Measurements from ENCODE around the gene CEP152.
"Not testable (repeated sequence)": the region's sequence is repeated elsewhere in the genome, so short reads cannot be mapped to it uniquely, and the experiment has no call there.

CEP152 gene

DNA sequence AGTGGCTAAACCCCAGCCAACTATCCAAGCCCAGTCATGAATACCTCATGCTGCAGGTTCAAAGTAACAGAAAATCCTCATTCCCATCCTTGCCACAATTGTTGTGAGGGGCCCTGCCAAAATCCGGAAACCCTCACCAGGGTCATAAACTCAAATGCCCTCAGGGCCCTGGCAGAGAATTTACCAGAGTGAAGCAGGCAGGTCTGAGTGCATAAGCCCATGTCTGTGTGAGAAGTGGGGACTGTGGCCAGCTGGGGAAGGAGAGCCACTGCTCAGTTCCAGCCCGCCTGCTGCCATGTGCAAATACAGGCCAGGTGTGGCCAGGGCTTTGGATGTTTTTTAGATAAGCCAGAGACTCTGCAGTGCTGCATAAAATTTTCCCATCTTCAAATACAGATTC is 7.0 kb downstream of the CEP152 start:
- DNase-seq = no peak

GRCh38 chr15:48802867-48803266 is 8.0 kb downstream of the CEP152 start:
- peak; percentile 14 for DNase-seq

GRCh38 chr15:48802257-48802656 is 8.6 kb downstream of the CEP152 start:
- DNase-seq = no peak

DNA sequence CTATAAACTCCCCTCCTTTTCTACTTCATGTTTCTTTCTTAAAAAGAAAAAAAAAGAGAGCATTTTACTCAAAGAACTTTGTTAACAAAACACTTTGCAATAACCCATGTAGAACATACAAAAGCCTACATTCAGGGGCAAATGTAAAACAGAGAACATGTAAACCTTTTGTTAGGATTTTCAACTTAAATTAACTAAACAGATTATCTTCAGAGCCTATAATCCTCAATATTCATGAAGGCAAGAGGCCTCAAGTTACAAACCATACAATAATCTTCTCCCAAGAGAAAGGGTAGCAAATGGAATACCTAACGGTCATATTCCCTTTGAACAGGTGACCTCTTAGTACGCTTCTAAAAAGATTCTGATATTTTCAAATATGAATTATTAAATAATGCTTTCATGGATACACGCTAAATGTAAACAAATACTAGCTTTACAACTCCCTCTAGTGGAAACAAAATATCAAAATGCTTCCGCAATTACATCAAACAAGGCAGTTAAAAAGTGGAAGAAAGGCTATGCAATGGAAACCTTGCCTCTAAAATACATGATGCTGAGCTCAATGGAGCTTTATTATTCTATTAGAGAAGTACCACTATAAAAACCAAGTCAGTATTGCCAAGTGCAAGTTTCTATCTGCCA is 9.9 kb downstream of the CEP152 start:
- DNase-seq = peak; percentile 85

- DNase-seq = no peak
These were observed 10.6 kb downstream of the CEP152 start for GRCh38 chr15:48800245-48800644.

- DNase-seq = peak; percentile 28
These were observed 12.6 kb downstream of the CEP152 start for GRCh38 chr15:48798319-48798718.

- DNase-seq = peak; percentile 36
These were observed 13.9 kb downstream of the CEP152 start for GRCh38 chr15:48796930-48797329.

DNA sequence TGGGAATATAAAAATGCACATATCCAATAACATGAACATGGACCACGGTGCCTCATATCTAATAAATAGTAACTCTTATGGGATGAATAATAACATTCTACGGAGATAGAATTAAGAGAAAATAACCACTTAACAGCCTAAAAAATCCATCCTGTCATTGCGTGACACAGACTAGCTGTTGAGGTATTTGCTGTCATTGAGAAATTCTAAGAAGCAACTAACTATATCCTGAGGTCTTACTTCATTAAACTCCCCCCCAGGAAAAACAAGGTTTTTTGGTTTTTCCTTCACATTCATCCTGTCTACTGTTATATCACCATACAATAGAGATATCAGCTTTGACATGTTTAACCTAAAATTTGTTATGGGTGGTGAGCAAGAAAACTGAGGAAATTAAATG is 14.3 kb downstream of the CEP152 start:
- DNase-seq = peak; percentile 49

- DNase-seq = peak; percentile 73
These were observed 15.0 kb downstream of the CEP152 start for GRCh38 chr15:48795901-48796300.

DNA sequence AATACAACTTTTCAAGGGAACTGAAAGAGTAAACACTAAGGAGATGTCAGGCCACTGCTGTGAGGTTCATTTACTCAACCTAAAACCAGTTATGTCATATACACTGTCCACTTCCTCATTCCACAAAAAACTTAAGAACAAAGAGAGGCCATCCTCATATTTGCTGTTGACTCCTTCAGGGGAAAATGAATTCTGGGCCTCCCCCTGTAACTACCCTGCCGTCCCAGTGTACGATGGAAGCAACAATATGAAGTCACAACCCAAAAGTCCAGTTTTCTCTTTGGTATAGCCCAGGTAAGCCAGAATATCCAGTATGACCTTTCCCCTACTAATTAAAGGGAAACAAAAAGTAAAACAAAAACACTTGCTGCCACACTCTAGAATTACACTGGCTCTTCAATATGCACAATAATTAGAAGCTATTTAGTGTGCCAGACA is 16.2 kb downstream of the CEP152 start:
- DNase-seq = peak; percentile 88

DNA sequence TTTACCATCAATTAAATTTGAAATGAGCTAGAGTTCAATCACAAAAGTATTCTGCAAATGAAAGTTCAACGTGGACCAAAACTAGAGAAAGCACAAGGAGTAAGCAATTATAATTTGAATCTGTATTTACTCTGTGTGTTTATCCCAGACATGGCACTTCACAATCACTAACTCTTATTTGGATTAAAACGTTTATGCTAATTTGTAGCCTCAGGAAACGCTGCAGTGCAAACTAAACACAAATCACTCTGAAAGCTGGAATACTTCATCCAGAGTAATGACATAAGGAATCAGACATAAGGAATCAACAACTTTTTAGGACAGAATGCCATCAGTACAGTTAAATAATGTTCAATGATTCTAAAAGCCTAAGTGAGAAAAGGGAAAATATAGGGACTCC is 18.5 kb downstream of the CEP152 start:
- DNase-seq = no peak

- DNase-seq = not testable (repeated sequence)
These were observed 20.3 kb downstream of the CEP152 start for GRCh38 chr15:48790466-48791115.

- DNase-seq = no peak
These were observed 25.2 kb downstream of the CEP152 start for GRCh38 chr15:48785712-48786111.

GRCh38 chr15:48785195-48785594 is 25.7 kb downstream of the CEP152 start:
- DNase-seq = no peak

DNA sequence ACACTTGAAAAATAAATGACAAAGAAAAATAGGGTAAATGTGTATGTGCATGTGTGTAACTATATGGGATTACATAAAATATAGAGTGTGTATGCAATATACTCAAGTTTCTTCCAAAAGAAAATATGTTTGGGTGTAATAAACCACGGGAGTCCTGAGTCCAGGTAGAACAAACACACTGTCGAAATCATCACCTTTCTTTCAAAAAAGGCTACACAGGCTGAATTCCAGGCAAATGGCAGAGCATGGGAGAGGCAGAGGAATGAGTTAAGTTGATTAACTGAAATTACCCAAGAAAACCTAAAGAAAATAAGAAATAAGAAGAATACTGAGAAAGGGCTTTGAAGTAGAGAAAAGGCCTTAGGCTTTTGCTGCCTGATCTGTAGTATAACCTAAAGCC is 26.1 kb downstream of the CEP152 start:
- DNase-seq = no peak

DNA sequence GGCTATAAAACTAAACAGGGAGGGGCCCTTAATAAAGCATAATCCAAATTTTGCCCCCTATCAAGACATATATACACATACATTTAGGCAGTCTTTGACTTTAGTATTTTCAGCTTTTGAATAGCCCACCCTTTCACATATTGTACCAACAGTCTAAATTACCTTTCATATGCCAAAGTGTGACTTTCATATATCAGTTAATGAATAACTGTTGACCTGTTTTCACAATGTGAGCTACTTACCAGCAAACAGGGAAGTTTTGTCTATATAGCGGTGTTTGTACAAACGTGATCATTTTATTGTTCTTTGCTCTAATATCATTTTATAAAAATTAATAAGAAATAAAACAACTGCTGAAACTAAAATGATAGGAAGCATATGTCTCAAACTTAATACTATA is 28.0 kb downstream of the CEP152 start:
- no peak for DNase-seq

- DNase-seq = no peak
These were observed 29.3 kb downstream of the CEP152 start for GRCh38 chr15:48781481-48782081.

- no peak for DNase-seq
These were observed 29.9 kb downstream of the CEP152 start for GRCh38 chr15:48781017-48781416.

DNA sequence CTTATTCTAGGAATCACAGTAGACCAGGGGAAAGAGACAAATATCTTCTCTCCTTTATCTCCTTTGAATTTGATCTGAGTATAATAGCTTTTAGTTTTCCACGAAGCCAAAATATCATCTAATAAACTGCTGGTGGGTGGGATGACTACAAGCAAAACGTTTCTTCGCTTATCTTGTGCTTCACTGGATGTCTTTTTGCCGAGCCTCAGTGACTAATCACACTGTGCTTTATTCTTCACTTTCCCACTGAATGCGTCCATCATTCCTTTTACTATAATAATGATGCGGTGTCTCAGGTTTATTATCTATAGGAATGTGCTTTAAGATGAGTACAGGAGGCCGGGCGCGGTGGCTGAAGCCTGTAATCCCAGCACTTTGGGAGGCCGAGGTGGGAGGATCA is 32.5 kb downstream of the CEP152 start:
- no peak for DNase-seq

DNA sequence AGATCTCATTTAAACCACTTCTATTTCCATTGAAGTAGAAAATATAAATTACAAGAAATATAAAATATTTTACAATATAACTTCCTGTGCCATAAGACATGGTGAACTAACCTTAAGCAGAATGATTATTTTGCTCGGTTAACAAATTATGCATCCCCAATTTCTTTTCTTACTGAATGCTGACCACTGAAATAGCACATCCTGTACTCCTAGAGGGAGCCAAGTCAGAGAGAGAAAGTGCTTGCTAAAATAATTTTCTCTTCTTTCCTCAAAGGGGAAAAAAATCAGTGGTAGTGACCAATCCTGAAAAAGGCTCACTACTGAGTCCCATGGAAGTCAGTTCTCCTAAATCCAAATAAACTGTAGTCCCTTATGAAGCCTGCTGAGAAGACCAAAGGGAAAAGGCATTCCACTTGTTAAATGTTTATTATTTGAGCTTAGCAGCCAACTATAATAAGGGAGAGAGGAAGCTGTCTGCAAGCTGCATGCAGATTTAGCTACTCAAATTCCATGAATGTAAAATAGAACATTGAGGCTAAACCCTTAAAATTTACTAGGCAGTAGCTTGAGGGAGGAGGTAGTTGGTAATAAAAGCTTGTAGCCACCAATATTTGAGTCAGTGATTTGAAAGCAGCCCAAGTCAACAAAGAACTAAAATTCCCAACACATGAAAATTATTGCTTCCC is 33.1 kb downstream of the CEP152 start:
- DNase-seq = no peak

- DNase-seq = no peak
These were observed 35.3 kb downstream of the CEP152 start for GRCh38 chr15:48775546-48775945.

- DNase-seq = no peak
These were observed 36.4 kb downstream of the CEP152 start for GRCh38 chr15:48774484-48774883.

DNA sequence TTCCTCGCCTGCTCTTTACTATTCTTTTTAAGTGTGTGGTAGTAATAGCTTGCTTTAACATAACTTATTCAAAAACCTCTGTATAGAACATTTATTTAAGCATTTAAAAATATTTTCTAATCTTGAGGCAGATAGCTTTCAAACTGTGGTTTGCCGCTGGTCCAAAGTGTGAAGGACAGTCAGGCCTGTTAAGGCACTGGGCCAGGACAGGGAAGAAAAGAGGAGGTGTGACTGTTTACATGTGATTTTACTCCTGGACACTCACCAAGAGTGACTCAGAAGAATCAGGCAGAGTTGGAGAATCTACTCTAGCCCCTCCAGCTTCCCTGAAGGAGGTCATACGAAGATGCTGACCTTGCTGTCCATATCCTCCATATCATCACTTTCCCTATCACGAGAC is 44.7 kb downstream of the CEP152 start:
- no peak for DNase-seq

DNA sequence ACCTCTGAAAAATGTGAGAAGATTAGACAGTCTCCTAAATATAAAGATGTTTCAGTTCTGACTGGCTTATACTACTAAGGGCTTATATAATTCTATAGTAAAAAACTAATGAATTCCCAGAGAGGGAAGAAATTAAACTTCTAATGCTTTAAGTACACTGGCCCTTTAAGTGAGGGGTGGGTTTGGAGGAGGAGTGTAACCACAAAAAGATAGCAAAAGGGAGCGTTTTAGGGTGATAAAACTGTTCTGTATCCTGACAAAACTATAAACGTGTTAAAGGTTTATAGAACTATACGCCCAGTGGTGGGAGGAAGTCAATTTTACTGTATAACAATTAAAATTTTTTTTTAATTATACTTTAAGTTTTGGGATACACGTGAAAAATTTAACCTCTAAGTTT is 45.8 kb downstream of the CEP152 start:
- DNase-seq = peak; percentile 86
